Bronchial epithelial cell (primary cell): ENCODE measurements around the gene SLC16A10. TPM values are rescaled to one million over a fixed set of nuclear protein-coding genes. Genes with fewer than 3 reads are reported as not detected.
A peak's percentile ranks its signal among the peaks of the same experiment; 100 is the strongest.

Experiments
- DNase-seq: peaks from one replicate; pipeline ENCODE4 v3.0.0-alpha.2; 2010; ENCODE audit warnings: low read depth
- FAIRE-seq: peaks from 2 replicates; lab custom pipeline; 2011; peaks lifted over from hg19 to GRCh38; lab: Jason Lieb, UNC
- H3K27me3 ChIP-seq: 2 replicates; pipeline ENCODE4 v1.5.1; 2011; ENCODE audit warnings: low read length; ENCODE audit not compliant: control insufficient read depth, insufficient read depth
- H3K36me3 ChIP-seq: 2 replicates; pipeline ENCODE4 v1.5.1; 2011; ENCODE audit warnings: low read length; ENCODE audit not compliant: control insufficient read depth, insufficient read depth
- H3K4me3 ChIP-seq: 2 replicates; pipeline ENCODE4 v1.5.1; 2011; ENCODE audit warnings: mild to moderate bottlenecking, low read depth, low read length, control low read depth
- total RNA-seq: library from RNA; depleted of rRNA; stranded (reverse); fragments of >200 nt; gene quantifications from 2 replicates; pipeline ENCODE4 v1.2.1, GENCODE V29; 2014
- TF ChIP-seq, protein P1 (sequence below): IDR thresholded peaks from 2 replicates; pipeline ENCODE4 v1.5.1; 2011; ENCODE audit warnings: mild to moderate bottlenecking, moderate library complexity, low read length, control low read depth, inconsistent platforms; ENCODE audit not compliant: insufficient read depth, severe bottlenecking

Gene SLC16A10
- total RNA-seq, 1 donor from 2014 or later: 0.26 TPM

GRCh38 chr6:111147440-111147839 lies 60.1 kb downstream of the SLC16A10 start:
- FAIRE-seq: no peak
- Histone ChIP-seq H3K4me3 (no peak overlapping the region), H3K36me3 (no peaks in the 10 kb centered on the region), H3K27me3 (no peaks in the 10 kb centered on the region)
- TF ChIP-seq, protein P1, sequence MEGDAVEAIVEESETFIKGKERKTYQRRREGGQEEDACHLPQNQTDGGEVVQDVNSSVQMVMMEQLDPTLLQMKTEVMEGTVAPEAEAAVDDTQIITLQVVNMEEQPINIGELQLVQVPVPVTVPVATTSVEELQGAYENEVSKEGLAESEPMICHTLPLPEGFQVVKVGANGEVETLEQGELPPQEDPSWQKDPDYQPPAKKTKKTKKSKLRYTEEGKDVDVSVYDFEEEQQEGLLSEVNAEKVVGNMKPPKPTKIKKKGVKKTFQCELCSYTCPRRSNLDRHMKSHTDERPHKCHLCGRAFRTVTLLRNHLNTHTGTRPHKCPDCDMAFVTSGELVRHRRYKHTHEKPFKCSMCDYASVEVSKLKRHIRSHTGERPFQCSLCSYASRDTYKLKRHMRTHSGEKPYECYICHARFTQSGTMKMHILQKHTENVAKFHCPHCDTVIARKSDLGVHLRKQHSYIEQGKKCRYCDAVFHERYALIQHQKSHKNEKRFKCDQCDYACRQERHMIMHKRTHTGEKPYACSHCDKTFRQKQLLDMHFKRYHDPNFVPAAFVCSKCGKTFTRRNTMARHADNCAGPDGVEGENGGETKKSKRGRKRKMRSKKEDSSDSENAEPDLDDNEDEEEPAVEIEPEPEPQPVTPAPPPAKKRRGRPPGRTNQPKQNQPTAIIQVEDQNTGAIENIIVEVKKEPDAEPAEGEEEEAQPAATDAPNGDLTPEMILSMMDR: no peak
- no peak for DNase-seq

DNA sequence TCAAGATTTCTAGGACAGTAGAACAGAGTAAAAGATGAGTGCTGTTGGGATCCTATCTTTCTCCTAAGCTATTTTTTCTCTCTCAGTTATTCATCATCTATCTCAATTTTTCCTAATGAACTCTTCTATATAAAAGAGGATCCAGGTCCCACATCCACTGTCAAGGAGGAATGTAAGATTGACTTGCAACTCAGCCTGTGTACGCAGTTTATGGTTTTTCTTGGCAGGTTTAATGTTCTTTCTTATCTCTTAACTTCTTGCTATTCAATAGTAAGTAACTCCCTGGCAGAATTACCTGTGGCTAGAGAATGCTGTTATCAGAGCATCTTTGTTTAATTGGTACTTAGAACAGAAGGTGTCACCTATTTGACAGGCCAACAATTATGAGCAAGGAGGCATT lies 60.8 kb downstream of the SLC16A10 start:
- DNase-seq: no peak
- no peak for FAIRE-seq

GRCh38 chr6:111150577-111150976 lies 63.3 kb downstream of the SLC16A10 start:
- peak; percentile 95 for DNase-seq
- Histone ChIP-seq H3K36me3 (no peaks in the 10 kb centered on the region), H3K27me3 (no peaks in the 10 kb centered on the region), H3K4me3 (no peak overlapping the region)
- no peak for FAIRE-seq
- TF ChIP-seq, protein P1: no peak

More for the DNA sequence above, 60.8 kb downstream of the SLC16A10 start:
- no peak overlapping the region for H3K4me3 ChIP-seq
- TF ChIP-seq, protein P1: no peak
- no peaks in the 10 kb centered on the region for H3K27me3 ChIP-seq
- H3K36me3 ChIP-seq: no peaks in the 10 kb centered on the region

- Histone ChIP-seq H3K27me3 (peaks cover 2% of the 10 kb centered on the region), H3K36me3 (no peaks in the 10 kb centered on the region), H3K4me3 (no peak overlapping the region)
- no peak for FAIRE-seq
- DNase-seq: peak; percentile 18
- TF ChIP-seq, protein P1: no peak
Measured at GRCh38 chr6:111154981-111155380, 67.7 kb downstream of the SLC16A10 start.

DNA sequence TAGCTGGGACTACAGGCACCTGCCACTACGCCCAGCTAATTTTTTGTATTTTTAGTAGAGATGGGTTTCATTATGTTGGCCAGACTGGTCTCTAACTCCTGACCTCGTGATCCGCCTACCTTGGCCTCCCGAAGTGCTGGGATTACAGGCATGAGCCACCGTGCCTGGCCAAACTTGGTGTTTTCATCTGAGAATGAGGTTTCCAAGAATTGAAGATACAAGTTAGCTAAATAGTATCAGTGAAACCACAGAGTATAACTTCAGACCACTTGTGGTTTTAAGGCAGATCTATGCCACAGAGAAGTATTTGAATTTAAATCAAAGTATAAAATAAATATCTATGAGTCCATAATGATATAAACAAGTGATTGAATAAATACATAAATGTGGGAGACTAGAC lies 70.1 kb downstream of the SLC16A10 start:
- TF ChIP-seq, protein P1: no peak
- Histone ChIP-seq H3K27me3 (peaks cover 2% of the 10 kb centered on the region), H3K4me3 (no peak overlapping the region), H3K36me3 (no peaks in the 10 kb centered on the region)
- DNase-seq (no peak), FAIRE-seq (no peak)

DNA sequence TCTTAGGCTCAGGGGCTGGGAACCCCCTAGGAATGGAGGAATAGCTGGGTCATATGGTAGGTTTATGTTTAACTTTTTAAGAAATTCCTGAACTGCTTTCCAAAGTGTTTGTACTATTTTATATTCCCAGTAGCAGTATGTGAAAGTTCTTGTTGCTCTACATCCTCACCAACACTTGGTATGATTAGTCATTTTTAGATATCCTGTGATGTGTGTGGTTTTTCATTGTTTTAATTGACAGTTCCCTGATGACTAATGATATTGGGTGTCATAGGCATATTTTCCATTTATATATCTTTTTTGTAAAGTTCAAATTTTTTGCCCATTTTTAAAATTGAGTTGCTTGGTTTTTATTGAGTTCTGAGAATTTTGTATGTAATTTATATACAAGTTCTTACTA lies 72.3 kb downstream of the SLC16A10 start:
- DNase-seq (peak; percentile 39), FAIRE-seq (no peak)
- Histone ChIP-seq H3K27me3 (peaks cover 2% of the 10 kb centered on the region), H3K36me3 (no peaks in the 10 kb centered on the region), H3K4me3 (no peak overlapping the region)
- TF ChIP-seq, protein P1: no peak
